SK-N-SH treated with all-trans-retinoic acid at 6 μM for 48 hours (cell line): ENCODE results near the gene ITIH1.

Experiments used
- ARNTL ChIP-seq: fragments of 450-650 bp; formaldehyde crosslinking; IDR thresholded peaks from 2 replicates; pipeline ENCODE4 v1.5.0; 2020; ENCODE audit warnings: low read depth, mild to moderate bottlenecking, moderate library complexity, borderline replicate concordance
- CREB5 ChIP-seq: fragments of 250-450 bp; sonication (Bioruptor Pico); IDR thresholded peaks from 2 replicates; pipeline ENCODE4 v1.5.1; 2020; ENCODE audit warnings: low read depth, mild to moderate bottlenecking, moderate library complexity
- GLIS3 ChIP-seq: fragments of 250-450 bp; sonication (Bioruptor Pico); IDR thresholded peaks from 2 replicates; pipeline ENCODE4 v1.5.0; 2020; ENCODE audit warnings: mild to moderate bottlenecking, moderate library complexity
- PATZ1 ChIP-seq: fragments of 250-450 bp; sonication (Bioruptor Pico); IDR thresholded peaks from 2 replicates; pipeline ENCODE4 v1.8.0; 2020; ENCODE audit warnings: mild to moderate bottlenecking, moderate library complexity, borderline replicate concordance
- RARB ChIP-seq: fragments of 250-450 bp; sonication (Bioruptor Pico); IDR thresholded peaks from 2 replicates; pipeline ENCODE4 v1.8.0; 2021; ENCODE audit warnings: mild to moderate bottlenecking, moderate library complexity
- SNAI2 ChIP-seq: fragments of 250-450 bp; sonication (Bioruptor Pico); IDR thresholded peaks from 2 replicates; pipeline ENCODE4 v1.5.0; 2020; ENCODE audit warnings: mild to moderate bottlenecking, moderate library complexity
- TSHZ2 ChIP-seq: fragments of 250-450 bp; sonication (Bioruptor Pico); IDR thresholded peaks from 2 replicates; pipeline ENCODE4 v1.5.0; 2020; ENCODE audit warnings: mild to moderate bottlenecking, moderate library complexity
- ZNF70 ChIP-seq: fragments of 450-650 bp; formaldehyde crosslinking; IDR thresholded peaks from 2 replicates; pipeline ENCODE4 v1.5.0; 2020; ENCODE audit warnings: mild to moderate bottlenecking, moderate library complexity

GRCh38 chr3:52817221-52817620, 39.8 kb downstream of the ITIH1 start:
- TF ChIP-seq GLIS3 (CRISPR knock-in tag) (no peak), CREB5 (CRISPR knock-in tag) (no peak), RARB (no peak), SNAI2 (CRISPR knock-in tag) (no peak), ARNTL (CRISPR knock-in tag) (no peak), ZNF70 (CRISPR knock-in tag) (no peak), TSHZ2 (CRISPR knock-in tag) (no peak), PATZ1 (CRISPR knock-in tag) (no peak)
